ENCODE measurements around the gene OR12D1.
"Not testable (repeated sequence)": the region's sequence is repeated elsewhere in the genome, so short reads cannot be mapped to it uniquely, and the experiment has no call there.

Gene OR12D1

DNA sequence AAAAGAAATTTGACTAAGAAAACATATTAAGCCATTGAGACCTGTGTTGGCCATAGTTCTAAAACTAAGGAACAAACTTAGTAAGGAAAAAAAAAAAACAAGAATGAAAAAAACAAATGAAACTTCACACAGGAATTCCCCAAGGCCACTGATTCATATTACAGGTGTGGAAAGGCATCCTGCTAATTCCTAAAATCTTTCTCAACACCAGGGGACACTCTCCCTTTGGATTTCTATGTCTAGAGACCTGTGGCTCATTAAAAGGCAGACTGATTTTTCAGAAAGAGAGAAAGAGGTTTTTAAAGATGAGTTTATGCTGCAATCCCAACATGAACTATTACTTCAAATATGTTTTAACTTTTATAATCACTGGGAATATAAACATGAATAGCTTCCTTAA, at the start of gene OR12D1:
Gene OR12D1 (plus strand): TSS at position 341 of the 400 bp plus-strand sequence.
- DNase-seq (ENCODE audit: low read depth in 2 of 2) = no peak

DNA sequence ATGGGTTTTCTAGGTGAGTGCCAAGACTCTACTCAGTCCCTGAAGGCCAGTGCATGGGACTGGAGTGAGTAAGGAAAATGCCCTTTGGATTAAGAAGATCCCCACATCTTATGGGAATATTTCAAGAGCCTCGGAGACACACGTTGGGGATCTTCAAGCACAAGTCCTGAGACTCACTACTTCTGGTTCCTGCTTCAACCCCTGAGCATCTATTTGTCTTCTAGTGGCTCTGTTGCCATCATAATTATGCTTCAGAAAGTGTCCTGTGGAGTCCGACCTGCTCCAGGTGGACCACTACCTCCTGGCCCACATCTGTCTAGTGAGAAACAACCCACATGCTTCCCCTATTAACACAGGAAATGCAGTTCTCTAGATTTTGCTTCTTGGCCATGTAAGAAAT, 46.0 kb upstream of the OR12D1 start, which contains the start of gene OR5V1:
Gene OR5V1 (minus strand): TSS at position 101 of the 400 bp plus-strand sequence. CDS start 12,670 bp downstream, outside the sequence.
- DNase-seq (ENCODE audit: low read depth in 2 of 2) = no peak

GRCh38 chr6:29375191-29375590, 39.5 kb upstream of the OR12D1 start, which contains the start of gene OR12D3:
Gene OR12D3, minus strand, starts transcription at chr6:29375291. Its CDS starts 4 bp downstream, at chr6:29375287.
- DNase-seq (ENCODE audit: low read depth in 2 of 2) = no peak

- no peak for DNase-seq (ENCODE audit: low read depth in 2 of 2)
Observed at GRCh38 chr6:29376003-29376402, 38.7 kb upstream of the OR12D1 start.

DNA sequence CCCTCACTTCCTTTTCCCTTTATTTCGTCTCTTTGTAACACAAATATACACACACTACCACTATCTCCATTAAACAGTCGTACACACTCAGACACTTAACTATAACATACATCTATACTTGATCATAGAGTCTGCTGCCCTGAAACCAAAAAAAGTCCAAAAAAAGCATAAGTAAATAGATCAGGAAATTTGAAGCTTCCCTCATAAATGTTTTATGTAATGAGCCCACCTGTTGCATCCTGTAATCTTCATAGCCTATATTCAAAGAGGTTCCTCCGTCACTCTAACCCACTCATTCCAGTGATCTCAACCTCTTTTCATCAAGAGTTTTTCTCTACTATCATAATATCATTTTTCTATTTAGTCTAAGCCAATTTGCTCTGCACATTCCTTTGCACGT, 26.2 kb upstream of the OR12D1 start:
- no peak for DNase-seq (ENCODE audit: low read depth in 2 of 2)

- no peak for DNase-seq (ENCODE audit: low read depth in 2 of 2)
Observed at GRCh38 chr6:29395331-29395730, 19.4 kb upstream of the OR12D1 start, which contains the start of gene OR12D2. Gene OR12D2, plus strand, starts transcription at chr6:29395631. Its CDS starts 1,069 bp downstream, at chr6:29396700.

- DNase-seq (ENCODE audit: low read depth in 2 of 2) = no peak
Observed at GRCh38 chr6:29399525-29399924, 15.2 kb upstream of the OR12D1 start.

- DNase-seq (ENCODE audit: low read depth in 2 of 2) = no peak
Observed at GRCh38 chr6:29403801-29404200, 10.9 kb upstream of the OR12D1 start.

DNA sequence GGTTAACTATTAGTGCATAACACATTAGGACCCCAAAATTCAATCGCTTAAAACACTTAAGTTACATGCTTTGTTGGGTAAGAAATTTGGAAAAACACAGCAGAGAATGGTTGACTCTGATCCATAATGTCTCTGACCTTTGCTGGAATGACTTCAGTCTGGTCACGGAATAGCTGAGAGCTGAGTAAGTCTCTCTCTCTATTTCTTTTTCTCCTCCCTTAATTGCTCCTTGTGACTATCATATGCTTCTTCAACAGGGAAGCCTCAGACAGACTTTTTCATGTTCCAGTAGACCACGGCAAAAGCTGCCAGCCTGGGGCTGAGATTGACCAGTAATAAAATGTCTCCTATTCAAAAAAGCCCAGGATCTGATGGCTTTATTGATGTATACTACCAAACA, 4.8 kb downstream of the OR12D1 start:
- DNase-seq (ENCODE audit: low read depth in 2 of 2) = no peak

DNA sequence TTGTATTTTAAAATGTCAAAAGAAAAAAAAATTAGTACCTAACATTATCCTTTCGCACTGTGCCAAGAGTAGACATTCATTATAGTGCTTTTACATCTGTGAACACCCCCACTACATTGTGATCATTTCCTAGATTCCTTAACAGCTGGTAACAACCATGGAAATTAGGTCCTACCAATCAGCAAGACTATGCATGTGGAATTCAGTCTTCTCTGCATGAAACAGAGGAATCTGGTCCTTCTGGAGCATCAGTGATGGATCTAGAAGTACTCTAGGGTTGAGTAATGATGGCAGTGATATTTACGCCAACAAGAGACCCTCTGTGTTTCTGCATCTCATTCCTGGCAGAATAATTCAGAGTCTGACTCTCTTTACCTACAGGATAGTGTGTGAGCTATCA, 9.4 kb downstream of the OR12D1 start:
- DNase-seq (ENCODE audit: low read depth in 2 of 2) = no peak

GRCh38 chr6:29424575-29424974, 9.8 kb downstream of the OR12D1 start:
- DNase-seq (ENCODE audit: low read depth in 2 of 2) = no peak

DNA sequence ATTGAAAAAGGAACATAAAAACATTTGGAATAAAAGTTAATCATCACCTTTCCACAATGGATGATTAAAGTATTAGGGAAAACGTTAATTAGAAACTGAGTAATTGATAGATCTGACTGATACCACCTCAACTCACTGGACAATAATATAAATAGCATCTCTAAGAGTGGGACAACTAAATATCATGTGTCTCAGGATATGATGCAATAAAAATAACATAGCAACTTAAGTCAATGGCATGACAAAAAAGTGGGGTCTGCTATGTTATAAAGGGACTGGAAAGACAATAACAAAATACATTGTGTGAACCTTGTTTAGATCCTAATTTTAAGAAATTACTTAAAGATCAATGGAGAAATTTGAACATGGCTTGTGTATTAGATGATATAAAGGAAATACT, 10.3 kb downstream of the OR12D1 start:
- no peak for DNase-seq (ENCODE audit: low read depth in 2 of 2)

DNA sequence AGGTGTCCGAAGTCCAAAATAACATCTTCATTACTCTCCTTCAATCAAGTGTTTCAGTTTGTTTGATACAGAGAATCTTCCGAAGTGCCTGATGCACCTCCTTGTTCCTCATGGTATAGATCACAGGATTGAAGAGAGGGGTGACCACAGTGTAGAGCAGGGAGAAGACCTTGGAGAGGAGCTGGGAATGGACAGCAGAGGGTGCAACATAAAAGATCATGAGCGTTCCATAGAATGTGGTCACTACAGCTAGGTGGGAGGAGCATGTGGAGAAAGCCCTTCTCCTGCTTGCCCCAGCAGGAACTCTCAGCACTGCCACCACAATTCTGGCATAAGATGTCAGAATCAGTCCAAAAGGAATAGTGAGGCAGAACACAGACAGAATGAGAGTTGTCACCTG, 11.9 kb downstream of the OR12D1 start:
- DNase-seq (ENCODE audit: low read depth in 2 of 2) = no peak

- not testable (repeated sequence) for DNase-seq (ENCODE audit: low read depth in 2 of 2)
Observed at GRCh38 chr6:29436730-29437129, 22.0 kb downstream of the OR12D1 start.

- DNase-seq (ENCODE audit: low read depth in 2 of 2) = no peak
Observed at GRCh38 chr6:29439006-29439405, 24.3 kb downstream of the OR12D1 start, which contains the start of gene OR10C1. Gene OR10C1, plus strand, starts transcription at chr6:29439306. Its CDS starts 710 bp downstream, at chr6:29440016.

DNA sequence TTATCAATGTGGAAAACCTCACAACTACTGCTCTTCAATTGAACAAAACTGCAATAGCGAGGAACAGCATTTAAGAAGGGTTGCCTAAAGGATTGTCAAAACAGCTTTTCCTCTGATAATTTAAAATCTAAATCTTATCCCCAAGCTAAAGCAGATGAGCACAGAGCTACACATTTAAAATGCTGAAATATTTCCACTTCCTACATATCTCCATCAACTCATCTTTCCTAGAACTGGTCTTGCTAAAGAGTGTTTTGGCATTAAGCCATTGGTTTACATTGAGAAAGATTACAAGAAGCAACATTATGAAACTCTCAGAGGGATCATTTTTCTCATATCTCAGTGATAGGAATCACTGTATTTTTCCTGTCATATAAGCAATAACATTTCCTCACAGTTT, 28.0 kb downstream of the OR12D1 start:
- no peak for DNase-seq (ENCODE audit: low read depth in 2 of 2)

DNA sequence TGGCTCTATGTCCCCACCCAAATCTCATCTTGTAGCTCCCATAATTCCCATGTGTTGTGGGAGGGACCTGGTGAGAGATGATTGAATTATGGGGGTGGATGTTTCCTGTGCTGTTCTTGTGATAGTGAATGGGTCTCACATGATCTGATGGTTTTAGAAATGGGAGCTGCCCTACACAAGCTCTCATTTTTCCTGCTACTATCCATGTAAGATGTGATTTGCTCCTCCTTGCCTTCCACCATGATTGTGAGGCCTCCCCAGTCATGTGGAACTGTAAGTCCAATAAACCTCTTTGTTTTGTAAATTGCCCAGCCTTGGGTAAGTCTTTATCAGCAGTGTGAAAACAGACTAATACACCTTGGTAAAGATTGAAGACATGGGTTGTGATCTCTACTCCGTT, 29.3 kb downstream of the OR12D1 start:
- DNase-seq (ENCODE audit: low read depth in 2 of 2) = not testable (repeated sequence)

- DNase-seq (ENCODE audit: low read depth in 2 of 2) = no peak
Observed at GRCh38 chr6:29447670-29448069, 32.9 kb downstream of the OR12D1 start.

- DNase-seq (ENCODE audit: low read depth in 2 of 2) = no peak
Observed at GRCh38 chr6:29451471-29452193, 36.9 kb downstream of the OR12D1 start.

DNA sequence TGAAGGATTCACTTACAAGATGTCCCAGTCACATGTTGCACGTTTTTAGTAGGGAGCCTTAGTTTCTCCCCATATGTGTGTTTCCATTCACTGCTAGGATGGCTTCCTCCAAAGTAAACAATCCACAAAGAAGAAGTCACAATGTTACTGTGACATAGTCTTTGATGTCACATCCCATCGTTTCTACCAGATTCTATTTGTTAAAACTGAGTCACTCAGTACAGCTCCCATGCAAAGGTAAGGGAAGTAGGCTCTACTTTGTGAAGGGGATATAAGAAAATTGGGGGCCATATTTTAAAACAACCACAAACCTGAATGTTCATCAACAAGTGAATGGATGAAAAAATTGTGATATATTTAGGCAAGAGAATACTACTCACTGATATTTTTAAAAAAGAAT, 42.2 kb downstream of the OR12D1 start, which contains the start of the genes OR11A1 and OR2H1:
Gene OR11A1 (minus strand): TSS at position 101 of the 400 bp plus-strand sequence. CDS start 29,430 bp downstream, outside the sequence.
Gene OR2H1 (plus strand): TSS at position 185 of the 400 bp plus-strand sequence. CDS start 4,615 bp downstream, outside the sequence.
- no peak for DNase-seq (ENCODE audit: low read depth in 2 of 2)

- DNase-seq (ENCODE audit: low read depth in 2 of 2) = no peak
Observed at GRCh38 chr6:29461021-29461814, 46.5 kb downstream of the OR12D1 start.

DNA sequence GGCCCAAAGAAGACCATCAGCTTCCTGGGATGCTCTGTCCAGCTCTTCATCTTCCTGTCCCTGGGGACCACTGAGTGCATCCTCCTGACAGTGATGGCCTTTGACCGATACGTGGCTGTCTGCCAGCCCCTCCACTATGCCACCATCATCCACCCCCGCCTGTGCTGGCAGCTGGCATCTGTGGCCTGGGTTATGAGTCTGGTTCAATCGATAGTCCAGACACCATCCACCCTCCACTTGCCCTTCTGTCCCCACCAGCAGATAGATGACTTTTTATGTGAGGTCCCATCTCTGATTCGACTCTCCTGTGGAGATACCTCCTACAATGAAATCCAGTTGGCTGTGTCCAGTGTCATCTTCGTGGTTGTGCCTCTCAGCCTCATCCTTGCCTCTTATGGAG, 47.3 kb downstream of the OR12D1 start:
- no peak for DNase-seq (ENCODE audit: low read depth in 2 of 2)

Data from activated CD4-positive, alpha-beta T cell treated with anti-CD3 and anti-CD28 coated beads for 24 hours (primary cell).